NCI-H2107 treated with DMSO at 0.1 percent for 48 hours (cell line): ENCODE results near the gene NPAS3.

Source experiments
- DNase-seq: peaks from one replicate; lab custom pipeline; 2025; ENCODE audit not compliant: unreplicated experiment; lab: John Stamatoyannopoulos, UW

Gene NPAS3

GRCh38 chr14:33504246-33505099 is 565.8 kb downstream of the NPAS3 start:
- DNase-seq, result no peak

DNA sequence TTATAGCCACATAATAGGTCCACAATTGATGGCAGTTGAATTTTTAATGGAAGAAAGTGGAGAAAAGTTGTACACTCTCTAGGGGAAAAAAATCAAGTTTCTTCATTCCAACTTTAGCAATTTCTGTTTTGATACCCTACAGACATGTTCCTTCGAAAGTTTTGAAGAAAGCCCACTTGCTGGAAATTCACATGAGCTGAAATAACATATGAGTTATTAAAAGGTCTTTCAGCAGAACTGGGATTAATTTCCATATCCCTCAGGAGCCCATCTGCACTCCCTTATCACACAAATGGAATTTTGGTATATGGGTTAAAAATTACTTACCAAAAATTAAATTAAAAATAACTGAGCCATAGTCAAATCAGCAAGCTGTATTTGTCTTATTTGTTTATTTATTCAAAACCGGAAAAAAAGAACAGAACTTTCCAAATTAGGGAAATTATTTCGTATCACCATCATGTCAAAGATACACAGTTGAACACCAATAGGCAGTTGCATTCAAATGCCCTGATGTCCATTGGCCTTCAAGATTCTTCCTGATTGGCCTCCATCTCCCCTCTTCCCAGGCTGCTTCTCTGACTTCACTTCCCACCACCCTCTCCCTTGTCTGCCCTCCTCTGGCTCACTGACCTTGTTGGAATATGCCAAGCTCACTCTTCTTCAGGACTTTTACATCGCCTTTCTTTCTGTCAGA is 566.7 kb downstream of the NPAS3 start:
- no peak for DNase-seq

GRCh38 chr14:33505963-33506329 is 567.3 kb downstream of the NPAS3 start:
- DNase-seq, result no peak

DNA sequence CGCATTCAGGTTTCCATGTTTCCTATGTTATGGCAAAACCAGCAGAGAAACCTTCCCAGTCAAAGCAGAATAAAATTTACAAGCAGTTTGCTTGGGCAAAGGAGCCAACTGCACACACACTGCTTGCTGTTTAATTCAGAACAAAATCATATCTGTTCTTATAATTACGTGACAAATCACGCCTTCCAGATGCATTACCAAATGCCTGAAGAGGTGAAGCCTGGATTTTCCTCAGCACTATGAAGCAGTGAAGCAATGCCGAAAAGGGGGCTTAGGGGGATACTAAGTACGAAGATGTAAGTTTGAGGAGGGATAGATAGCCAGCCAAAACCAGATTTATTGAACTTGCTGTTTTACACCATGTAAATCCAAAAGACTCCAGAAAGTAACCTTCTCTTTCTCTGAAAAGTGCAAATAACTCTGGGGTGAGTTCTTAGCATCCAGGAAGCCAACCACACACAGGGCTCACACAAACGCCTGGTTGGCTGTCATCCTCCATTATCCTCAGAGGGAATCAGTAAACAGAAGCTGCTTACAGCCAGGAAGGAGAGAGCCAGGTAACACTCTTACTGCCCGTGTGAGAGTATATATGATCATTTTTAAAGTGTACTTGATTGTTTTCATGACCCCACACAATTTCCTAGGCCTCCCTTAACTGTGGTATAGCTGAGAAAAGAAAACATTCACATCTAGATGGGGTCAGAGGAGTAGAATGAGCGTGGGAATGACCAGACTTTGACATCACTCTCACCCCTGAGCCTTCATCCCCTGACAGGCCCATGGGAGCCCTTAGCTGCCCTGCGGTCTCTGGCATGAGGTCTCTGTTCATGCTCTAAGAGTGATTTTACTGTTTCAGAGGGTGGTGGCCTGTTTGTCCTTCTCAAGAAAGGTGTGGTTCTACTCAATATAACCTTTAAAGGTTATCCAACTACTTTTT is 569.7 kb downstream of the NPAS3 start:
- no peak for DNase-seq

- no peak for DNase-seq
Observed at GRCh38 chr14:33509454-33509853, 570.8 kb downstream of the NPAS3 start.

DNA sequence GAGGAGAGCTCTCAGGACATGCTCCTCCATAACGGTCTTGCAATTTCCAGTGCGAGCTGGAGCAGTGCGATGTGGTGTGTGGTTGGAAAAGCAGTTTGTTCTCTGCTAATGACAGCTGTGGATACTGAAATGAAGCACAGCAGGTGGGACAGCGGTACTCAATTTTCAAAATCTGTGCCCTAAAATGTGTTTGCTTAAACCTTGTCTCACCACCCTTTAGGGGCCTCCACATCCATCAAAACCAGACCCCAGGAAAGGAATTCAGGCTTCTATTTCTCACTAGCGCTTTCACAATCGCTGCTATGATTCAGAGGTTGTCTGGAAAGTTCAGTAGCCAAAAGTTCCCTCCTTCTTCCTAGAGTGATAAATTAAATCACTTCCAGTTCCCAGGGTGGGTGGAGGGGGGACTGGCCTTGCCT is 571.4 kb downstream of the NPAS3 start:
- DNase-seq, result peak; percentile 37

- no peak for DNase-seq
Observed at GRCh38 chr14:33510991-33511390, 572.3 kb downstream of the NPAS3 start.

- DNase-seq, result no peak
Observed at GRCh38 chr14:33511851-33512640, 573.4 kb downstream of the NPAS3 start.

DNA sequence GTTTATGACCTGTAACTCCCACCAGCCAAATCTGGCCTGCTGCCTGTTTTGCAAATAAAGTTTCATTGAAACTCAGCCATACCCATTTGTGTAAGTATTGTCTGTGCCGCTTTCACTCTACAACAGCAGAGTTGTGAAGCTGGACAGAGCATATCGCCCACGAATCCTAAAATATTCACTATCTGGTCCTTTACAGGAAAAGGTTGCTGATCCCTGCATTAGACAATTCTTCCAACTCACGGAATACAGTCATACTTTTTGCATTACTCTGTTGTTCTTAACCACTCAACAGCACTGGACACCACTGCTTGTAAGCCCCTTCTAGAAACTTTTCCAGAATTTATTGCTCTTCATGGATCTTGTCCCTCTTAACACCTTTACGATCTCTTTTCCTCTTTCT is 576.8 kb downstream of the NPAS3 start:
- DNase-seq, result no peak

DNA sequence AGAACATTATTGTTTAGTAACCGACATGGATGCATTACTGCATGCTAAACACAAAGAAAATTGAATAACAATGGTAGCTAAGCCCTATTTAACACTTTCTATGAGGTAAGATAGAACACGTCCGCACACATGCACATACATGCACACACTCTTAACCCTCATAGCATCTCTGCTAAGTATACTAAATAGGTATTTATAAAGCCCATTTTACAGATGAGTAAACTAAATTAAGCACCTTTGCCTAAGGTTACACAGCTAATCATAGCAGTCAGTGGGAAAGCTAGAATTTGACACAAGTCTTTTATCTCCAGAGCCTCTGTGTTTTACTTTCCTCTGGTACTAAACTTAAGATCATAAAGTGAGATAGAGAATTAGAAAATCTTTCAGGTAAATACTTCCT is 577.2 kb downstream of the NPAS3 start:
- no peak for DNase-seq

DNA sequence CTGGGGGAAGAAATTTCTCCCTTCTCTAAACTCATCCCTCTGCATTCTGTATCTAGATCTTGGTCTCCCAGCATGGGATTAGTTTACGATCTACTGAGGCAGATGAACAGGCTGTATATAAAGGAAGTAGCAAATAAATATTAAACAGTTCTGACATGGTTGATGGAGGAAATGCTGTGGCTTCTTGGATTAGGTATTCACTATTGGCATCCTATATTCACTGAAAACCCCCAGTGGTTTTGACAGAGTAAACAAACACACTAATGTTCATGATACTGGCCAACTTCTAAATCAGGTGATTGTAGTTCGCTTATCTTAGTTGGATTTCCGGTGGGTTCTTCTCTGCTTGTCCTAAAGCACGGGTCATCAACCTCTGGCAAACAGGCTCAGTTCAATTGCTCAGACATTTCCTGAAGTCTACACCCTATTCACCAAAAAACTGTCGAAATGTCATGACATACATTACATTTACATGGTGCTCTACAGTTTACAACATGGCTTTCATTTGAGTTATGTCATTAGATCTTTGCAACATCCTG is 578.3 kb downstream of the NPAS3 start:
- DNase-seq, result no peak

- DNase-seq, result no peak
Observed at GRCh38 chr14:33521192-33521591, 582.5 kb downstream of the NPAS3 start.

- no peak for DNase-seq
Observed at GRCh38 chr14:33524244-33524643, 585.6 kb downstream of the NPAS3 start.

DNA sequence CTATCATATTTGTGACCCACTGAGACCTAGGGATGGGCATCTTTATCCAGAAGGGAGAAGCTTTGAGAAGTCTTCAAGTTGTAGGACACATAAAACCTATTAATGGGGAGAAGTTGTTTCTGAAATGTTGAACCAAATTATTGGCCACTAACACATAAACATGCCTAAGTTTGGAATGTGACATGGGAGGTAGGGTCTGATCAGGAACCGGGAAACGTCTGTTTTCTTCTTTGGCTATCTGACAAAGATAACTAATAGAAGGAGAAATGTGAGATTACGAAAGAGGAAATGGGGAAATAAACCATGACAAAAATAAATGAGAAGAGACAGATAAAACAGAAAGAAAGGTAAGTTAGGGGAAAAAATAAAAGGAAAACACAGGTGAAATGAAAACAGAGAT is 586.9 kb downstream of the NPAS3 start:
- DNase-seq, result no peak

DNA sequence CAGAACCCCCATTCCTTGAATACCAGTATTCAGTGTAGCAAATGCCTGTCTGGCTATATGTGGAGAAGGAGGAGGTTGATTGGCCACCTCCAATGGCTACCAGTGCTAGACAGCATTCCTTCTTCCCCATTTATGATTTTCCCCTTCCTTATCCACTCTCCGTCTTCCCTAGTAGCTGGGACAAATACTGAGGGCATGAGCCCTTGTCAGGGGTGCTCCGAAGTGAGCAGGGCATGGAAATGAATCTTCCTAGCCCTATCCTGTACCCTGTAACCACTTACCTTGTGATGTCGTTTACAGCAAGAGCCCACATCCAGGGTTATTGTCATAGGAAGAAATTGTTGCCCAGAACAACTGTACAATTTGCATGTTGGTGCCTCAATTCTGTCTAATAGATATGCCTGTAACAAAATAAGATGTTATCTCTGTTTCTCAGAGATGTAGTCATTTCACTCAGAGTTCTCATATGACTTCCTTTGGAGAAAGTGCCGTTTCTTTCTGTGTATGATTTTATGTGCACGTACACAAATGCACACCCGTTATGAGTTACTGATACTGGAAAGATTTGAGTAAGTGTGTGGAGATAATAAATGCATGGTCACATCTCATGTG is 588.5 kb downstream of the NPAS3 start:
- DNase-seq, result no peak

DNA sequence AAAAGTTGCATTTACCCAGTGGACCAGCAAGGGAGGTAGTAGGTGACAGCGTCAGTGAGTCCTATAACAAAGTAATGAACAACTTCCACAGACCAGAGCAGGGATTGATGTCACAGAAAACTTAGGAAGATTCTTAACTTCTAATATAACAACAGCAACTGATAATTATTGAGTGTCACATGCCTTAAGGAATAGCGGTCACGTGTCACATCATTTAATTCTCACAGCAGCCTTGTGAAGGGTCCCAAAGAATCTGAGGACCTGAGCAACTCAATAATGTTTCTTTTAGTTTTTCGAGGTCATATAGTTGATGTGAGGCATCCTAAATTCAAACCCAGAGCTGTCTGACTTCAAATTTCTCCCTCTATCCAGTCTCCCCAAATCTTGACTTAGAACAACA is 590.0 kb downstream of the NPAS3 start:
- no peak for DNase-seq

- DNase-seq, result no peak
Observed at GRCh38 chr14:33529787-33530757, 591.4 kb downstream of the NPAS3 start.

DNA sequence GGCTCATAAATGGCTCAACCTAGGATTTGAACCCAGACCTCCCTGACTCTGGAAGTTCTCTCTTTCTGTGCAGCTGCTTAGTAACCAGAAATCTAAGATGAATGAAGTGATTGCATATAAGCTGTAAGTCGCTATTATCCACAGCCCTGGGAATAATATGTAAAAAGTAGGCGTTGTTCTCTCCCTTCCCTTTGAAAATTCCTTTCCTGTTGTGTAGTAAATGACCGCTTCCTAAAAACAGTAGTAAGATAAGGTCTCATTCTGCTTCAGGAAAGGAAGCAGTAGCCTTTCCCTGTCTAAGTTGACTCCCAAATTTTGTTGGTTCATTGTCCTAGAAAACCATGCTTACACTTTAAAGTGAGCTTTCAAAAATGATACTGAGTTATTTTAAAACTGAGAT is 593.9 kb downstream of the NPAS3 start:
- DNase-seq, result no peak

DNA sequence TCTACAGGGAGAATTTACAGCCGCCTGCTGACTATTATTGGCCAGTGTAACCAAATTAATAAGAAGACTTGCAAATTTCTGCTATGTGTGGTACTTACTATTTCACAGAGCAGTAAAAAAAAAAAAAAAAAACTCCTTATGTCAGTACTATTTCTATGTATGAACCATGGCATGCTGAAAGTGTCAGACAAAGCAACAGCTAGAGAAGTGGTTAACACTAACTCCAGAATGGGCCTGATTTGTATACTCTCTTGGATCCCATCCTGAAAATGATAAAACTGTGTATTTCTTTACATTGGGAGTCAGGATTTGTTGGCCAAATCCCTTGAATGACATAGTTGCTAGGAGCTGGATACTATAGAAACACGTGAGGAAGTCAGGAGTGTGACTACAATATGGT is 595.4 kb downstream of the NPAS3 start:
- DNase-seq, result no peak
